Neuronal stem cell (in vitro differentiated cells): ENCODE results near the gene GNL3. TPM values are rescaled to one million over a fixed set of nuclear protein-coding genes. Genes with fewer than 3 reads are reported as not detected.

Experiments used
- DNase-seq: peaks from one replicate; pipeline ENCODE4 v3.0.0-alpha.2; 2013; ENCODE audit warnings: low spot score
- H2AFZ ChIP-seq: one replicate; pipeline ENCODE4 v1.6.1; 2013; ENCODE audit warnings: mild to moderate bottlenecking, low read length, inconsistent platforms
- H2AK5ac ChIP-seq: 2 replicates; pipeline ENCODE4 v1.6.1; 2013; ENCODE audit warnings: low read depth, mild to moderate bottlenecking, inconsistent platforms, low read length, moderate library complexity, mixed read lengths
- H2BK120ac ChIP-seq: 2 replicates; pipeline ENCODE4 v1.6.1; 2013; ENCODE audit warnings: low read depth, mild to moderate bottlenecking, inconsistent platforms, low read length, moderate library complexity, mixed read lengths
- H2BK12ac ChIP-seq: one replicate; pipeline ENCODE4 v1.6.1; 2013; ENCODE audit warnings: low read length, inconsistent platforms
- H2BK15ac ChIP-seq: 2 replicates; pipeline ENCODE4 v1.6.1; 2013; ENCODE audit warnings: mild to moderate bottlenecking, low read length, inconsistent platforms, mixed read lengths
- H2BK5ac ChIP-seq: one replicate; pipeline ENCODE4 v1.6.1; 2013; ENCODE audit warnings: inconsistent platforms, mild to moderate bottlenecking, low read length, moderate library complexity
- H3K14ac ChIP-seq: one replicate; pipeline ENCODE4 v1.6.1; 2013; ENCODE audit warnings: low read length, inconsistent platforms
- H3K18ac ChIP-seq: 2 replicates; pipeline ENCODE4 v1.6.1; 2013; ENCODE audit warnings: low read length, inconsistent platforms
- H3K23ac ChIP-seq: 2 replicates; pipeline ENCODE4 v1.6.1; 2013; ENCODE audit warnings: low read depth, mild to moderate bottlenecking, mixed read lengths, low read length, inconsistent platforms; ENCODE audit not compliant: poor library complexity
- H3K27ac ChIP-seq: replicated peaks from 3 replicates; pipeline ENCODE4 v1.5.1; 2013; ENCODE audit warnings: low read length, inconsistent platforms
- H3K27me3 ChIP-seq, 3 experiments: 2 replicates each; pipeline ENCODE4 v1.6.1; 2013; ENCODE audit warnings: low read length in 3 of 3, mild to moderate bottlenecking in 2 of 3, inconsistent platforms in 1 of 3, low read depth in 1 of 3, mixed read lengths in 1 of 3, moderate library complexity in 1 of 3; ENCODE audit not compliant: control insufficient read depth in 3 of 3, insufficient read depth in 3 of 3
- H3K36me3 ChIP-seq, 2 donors: replicated peaks in 1 of 2; 2 replicates each; pipeline ENCODE4 v1.6.1; 2013; ENCODE audit warnings: low read length in 2 of 2; ENCODE audit not compliant: control insufficient read depth in 2 of 2, insufficient read depth in 2 of 2
- H3K4ac ChIP-seq: 2 replicates; pipeline ENCODE4 v1.6.1; 2013; ENCODE audit warnings: inconsistent platforms, mild to moderate bottlenecking, low read length, moderate library complexity
- H3K4me1 ChIP-seq, 2 donors: 1 replicate in 1 of 2; 2 replicates in 1 of 2; pipeline ENCODE4 v1.6.1; 2013; ENCODE audit warnings: low read length in 2 of 2, low read depth in 1 of 2; ENCODE audit not compliant: control insufficient read depth in 2 of 2, insufficient read depth in 1 of 2
- H3K4me2 ChIP-seq: one replicate; pipeline ENCODE4 v1.6.1; 2013; ENCODE audit warnings: mild to moderate bottlenecking, low read length, inconsistent platforms; ENCODE audit not compliant: insufficient read depth, poor library complexity, severe bottlenecking
- H3K4me3 ChIP-seq, 2 donors: 2 replicates each; pipeline ENCODE4 v1.5.1; 2013; ENCODE audit warnings: low read length in 2 of 2, mild to moderate bottlenecking in 2 of 2, inconsistent platforms in 1 of 2, moderate library complexity in 1 of 2
- H3K79me1 ChIP-seq: one replicate; pipeline ENCODE4 v1.6.1; 2013; ENCODE audit warnings: low read depth, mild to moderate bottlenecking, inconsistent platforms, low read length, moderate library complexity
- H3K9ac ChIP-seq: one replicate; pipeline ENCODE4 v1.6.1; 2013; ENCODE audit warnings: mild to moderate bottlenecking, low read depth, low read length, inconsistent platforms; ENCODE audit not compliant: poor library complexity
- H3K9me3 ChIP-seq, 2 donors: replicated peaks in 1 of 2; 2 replicates each; pipeline versions ENCODE3 to v1.6.1; 2013; ENCODE audit warnings: low read length in 2 of 2, mild to moderate bottlenecking in 2 of 2, inconsistent platforms in 1 of 2, low read depth in 1 of 2, mixed read lengths in 1 of 2, moderate library complexity in 1 of 2; ENCODE audit not compliant: control insufficient read depth in 2 of 2, insufficient read depth in 1 of 2
- H4K8ac ChIP-seq: one replicate; pipeline ENCODE4 v1.6.1; 2013; ENCODE audit warnings: low read depth, mild to moderate bottlenecking, inconsistent platforms, low read length, moderate library complexity
- H4K91ac ChIP-seq: one replicate; pipeline ENCODE4 v1.6.1; 2013; ENCODE audit warnings: low read length, low read depth, mild to moderate bottlenecking, inconsistent platforms; ENCODE audit not compliant: poor library complexity
- WGBS, 2 donors: extraction: QIAGEN DNeasy Blood & Tissue Kit; methylation state at CpG; one replicate each; pipeline ENCODE4 v1.1.7; 2013; ENCODE audit warnings: missing lambda C conversion rate in 2 of 2, mixed read lengths in 1 of 2; ENCODE audit not compliant: insufficient read length in 2 of 2, insufficient replicate concordance in 1 of 2; ENCODE audit errors: extremely low coverage in 2 of 2; 5-methylcytosine and 5-hydroxymethylcytosine counted together
- small RNA-seq: library from polyadenylated mRNA; stranded (forward); fragments of <200 nt; extraction: miRNeasy Mini kit (QIAGEN cat#:217004); gene quantifications from one replicate; pipeline ENCODE3, GENCODE V24; 2013; ENCODE audit not compliant: insufficient read depth

The GNL3 gene

GRCh38 chr3:52743152-52743551, 57.3 kb downstream of the GNL3 start:
- DNase-seq, result no peak
- H3K4me1 ChIP-seq, result no peaks in the 10 kb centered on the region
- WGBS, 2 donors, result no CpG with 5 or more reads among the region's 5 CpGs
- no peak overlapping the region for H2BK5ac ChIP-seq
- no peak overlapping the region for H4K91ac ChIP-seq
- H3K9ac ChIP-seq, result no peak overlapping the region
- H3K36me3 ChIP-seq, result peaks cover 40 to 95% of the 10 kb centered on the region in 2 donors
- H4K8ac ChIP-seq, result no peak overlapping the region
- no peak overlapping the region for H3K14ac ChIP-seq
- H3K27me3 ChIP-seq, result no peaks in the 10 kb centered on the region
- H2BK12ac ChIP-seq, result no peak overlapping the region
- peaks cover 0 to 18% of the 10 kb centered on the region in 2 donors for H3K9me3 ChIP-seq
- H3K79me1 ChIP-seq, result no peaks in the 10 kb centered on the region
- no peak overlapping the region for H3K4ac ChIP-seq
- no peak overlapping the region for H3K18ac ChIP-seq
- H2AFZ ChIP-seq, result no peak overlapping the region
- no peak overlapping the region for H3K4me2 ChIP-seq
- no peak overlapping the region for H2AK5ac ChIP-seq
- no peak overlapping the region for H3K27ac ChIP-seq
- no peak overlapping the region for H2BK120ac ChIP-seq
- no peak overlapping the region for H2BK15ac ChIP-seq
- H3K4me3 ChIP-seq, result no peak overlapping the region
- no peak overlapping the region for H3K23ac ChIP-seq

DNA sequence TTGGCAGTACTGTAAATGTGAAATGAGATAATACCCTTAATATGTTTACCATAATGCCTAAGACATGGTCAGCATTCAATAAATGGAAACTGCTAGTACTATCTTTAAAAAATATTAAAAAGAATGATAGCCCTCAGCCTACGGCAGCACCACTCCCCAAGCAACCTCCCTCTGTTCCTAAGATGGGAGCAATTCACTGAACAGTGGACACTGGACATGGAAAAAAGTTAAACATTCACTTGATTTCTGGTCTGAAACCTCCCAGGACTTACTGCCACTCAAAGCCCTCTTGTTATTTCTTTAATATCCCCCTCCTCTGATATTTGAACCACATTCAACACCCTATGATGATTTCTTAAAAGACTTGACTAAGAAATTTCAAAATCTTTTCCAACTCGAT, 57.9 kb downstream of the GNL3 start:
- Histone ChIP-seq H2BK5ac (no peak overlapping the region), H3K9me3 (peaks cover 0 to 18% of the 10 kb centered on the region in 2 donors), H3K18ac (no peak overlapping the region), H2BK15ac (no peak overlapping the region), H3K36me3 (peaks cover 39 to 95% of the 10 kb centered on the region in 2 donors), H2AK5ac (no peak overlapping the region), H3K79me1 (peaks cover under 1% of the 10 kb centered on the region), H3K4me2 (no peak overlapping the region), H4K91ac (no peak overlapping the region), H3K27me3 (no peaks in the 10 kb centered on the region), H3K4ac (no peak overlapping the region), H2BK120ac (no peak overlapping the region), H3K14ac (no peak overlapping the region), H4K8ac (no peak overlapping the region), H3K27ac (no peak overlapping the region), H3K9ac (no peak overlapping the region), H3K4me1 (no peaks in the 10 kb centered on the region), H2BK12ac (no peak overlapping the region), H2AFZ (no peak overlapping the region), H3K4me3 (no peak overlapping the region), H3K23ac (no peak overlapping the region)
- no CpG with 5 or more reads among the region's 2 CpGs for WGBS, 2 donors
- DNase-seq, result no peak

Small RNA genes lying within 50 kb of the gene (small RNA-seq; reads per million reads assigned to genes)
- gene AC006254.2, result not detected
- 1,631 reads per million, percentile 99 among the genes with 10 or more reads in this experiment for gene RF00569
- not detected for gene RF01183
- 2.4 reads per million for gene SNORD19
- gene SNORD19B, result not detected
- gene SNORD69, result 4,787 reads per million, percentile 100 among the genes with 10 or more reads in this experiment
